ENCODE results near the gene POLD2. TPM values are rescaled to one million over a fixed set of nuclear protein-coding genes. Genes with fewer than 3 reads are reported as not detected.
A peak's percentile ranks its signal among the peaks of the same experiment; 100 is the strongest.

The POLD2 gene
- total and polyA plus RNA-seq, 2 of the 13 experiments (the other 11 are each of a cell fraction or from before 2014, with no cell fraction given), result 87.6 to 95.1 TPM

- no peak for TF ChIP-seq ZHX2 (IDR thresholded peaks at IDR 0.05; ENCODE audit: low read depth)
- TF ChIP-seq ZHX2 (CRISPR knock-in tag; IDR thresholded peaks at IDR 0.05; ENCODE audit: borderline replicate concordance), result no peak
- no peak for TF ChIP-seq ZNF317 (CRISPR knock-in tag; IDR thresholded peaks at IDR 0.05)
- no peak for TF ChIP-seq NCOR1 (IDR thresholded peaks at IDR 0.05; ENCODE audit: borderline replicate concordance, low read length)
- TF ChIP-seq ZNF740 (CRISPR knock-in tag; IDR thresholded peaks at IDR 0.05), result no peak
- TF ChIP-seq ZNF660 (CRISPR knock-in tag; IDR thresholded peaks at IDR 0.05; ENCODE audit: borderline replicate concordance, low read depth), result no peak
Measured at GRCh38 chr7:44094365-44094764, 29.0 kb downstream of the POLD2 start (continued).

GRCh38 chr7:44093102-44093641 is 30.2 kb downstream of the POLD2 start:
- Histone ChIP-seq H3K27me3 (ENCODE audit: control insufficient read depth in 1 of 2, insufficient read depth in 2 of 2, low read length in 2 of 2) (peaks cover 0 to 2% of the 10 kb centered on the region in 2 experiments; a peak in 2 of 5 replicates), H4K20me1 (ENCODE audit: insufficient read depth, low read length) (no peaks in the 10 kb centered on the region), H2AFZ (ENCODE audit: low read length) (no peak overlapping the region), H3K36me3 (replicated peaks in 1 of 2; ENCODE audit: control insufficient read depth in 1 of 2, insufficient read depth in 2 of 2, low read length in 2 of 2) (no peaks in the 10 kb centered on the region), H3K9ac (ENCODE audit: insufficient read depth, low read depth, low read length) (no peak overlapping the region), H3K4me1 (ENCODE audit: insufficient read depth, low read length) (peaks cover 48% of the 10 kb centered on the region), H3K79me2 (ENCODE audit: insufficient read depth, low read length) (no peaks in the 10 kb centered on the region), H3K27ac (ENCODE audit: extremely low read length, insufficient read depth, low read length) (no peak overlapping the region), H3K4me2 (ENCODE audit: low read depth, low read length) (peak overlapping the region; percentile 44; the same call in 1 of the 2 replicates), H3K4me3 (replicated peaks in 1 of 3; ENCODE audit: insufficient read depth in 1 of 3, low read depth in 2 of 3, low read length in 3 of 3) (peak overlapping the region in 1 of 3 experiments; percentile 22; a peak in 1 of 6 replicates), H3K9me3 (ENCODE audit: low read length) (no peaks in the 10 kb centered on the region)
- ChIA-PET POLR2A (interaction anchor here (0.7 to 1.8 kb wide), 2 partner anchors 9 to 357 kb away, joined by 3 to 4 read pairs; no protein-coding TSS in a partner anchor), CTCF (ENCODE audit: low intra/inter-chr PET ratio, low total read pairs) (no interaction called here)
- in situ Hi-C loops (cut with HindIII; ENCODE audit: extremely low pct_ligation_motif_present, low pct_unique_long_range_greater_than_20kb), result no loop called here
- intact Hi-C loops (cut with micrococcal nuclease; ENCODE audit: unreplicated experiment), result no loop called here
- no TSS peak for BruUV-seq (replicated peaks)
- ATAC-seq (peak; percentile 20; the same call in 2 of the 3 replicates), DNase-seq (ENCODE audit: low spot score) (no peak), FAIRE-seq (no peak)
- WGBS (ENCODE audit: low lambda C conversion rate), result 37% methylated on average over 5 of the region's 6 CpGs
- TF ChIP-seq ZNF317 (CRISPR knock-in tag; IDR thresholded peaks at IDR 0.05), result no peak
- 0 out of 2 replicates have a peak, but pooled peaks have one; percentile 32 for TF ChIP-seq ZMYM2 (CRISPR knock-in tag; IDR thresholded peaks at IDR 0.05)
- no peak for TF ChIP-seq NR0B2 (CRISPR knock-in tag; IDR thresholded peaks at IDR 0.05)
- peak; percentile 65 for TF ChIP-seq PBX2 (CRISPR knock-in tag; IDR thresholded peaks at IDR 0.05)
- no peak for TF ChIP-seq SOX6 (IDR thresholded peaks at IDR 0.05)
- TF ChIP-seq SOX6 (CRISPR knock-in tag; IDR thresholded peaks at IDR 0.05), result no peak
- TF ChIP-seq POGK (CRISPR knock-in tag; conservative IDR thresholded peaks at IDR 0.05), result peak; percentile 77; the same call in 1 of the 2 replicates
